GM12801 (cell line): Measurements from ENCODE around the gene F13A1.

Experiments used
- CTCF ChIP-seq: IDR thresholded peaks from one replicate; pipeline ENCODE4 v1.5.1; 2011; ENCODE audit warnings: control low read depth; ENCODE audit not compliant: insufficient read length; ENCODE audit errors: extremely low read depth

F13A1 gene

GRCh38 chr6:6256886-6257285 lies 63.6 kb downstream of the F13A1 start:
- no peak for TF ChIP-seq CTCF

DNA sequence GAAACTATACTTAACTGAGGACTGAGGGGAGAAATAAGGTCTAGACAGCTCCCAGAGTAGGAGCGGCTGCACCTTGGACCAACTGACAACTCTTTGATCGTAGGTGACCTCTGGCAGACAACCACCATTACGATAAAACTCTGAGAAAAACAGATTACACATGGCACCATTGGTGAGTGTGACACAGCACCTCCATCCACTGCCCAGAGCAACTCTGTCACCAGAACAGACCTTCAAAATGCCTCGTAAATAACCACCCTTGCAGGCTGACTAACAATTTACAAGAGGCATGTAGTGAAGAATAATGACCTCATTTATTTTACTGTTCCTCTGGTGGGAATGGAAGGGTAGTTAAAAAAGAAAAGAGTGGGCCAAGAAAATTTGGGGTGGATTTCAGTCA lies 64.2 kb downstream of the F13A1 start:
- no peak for TF ChIP-seq CTCF

DNA sequence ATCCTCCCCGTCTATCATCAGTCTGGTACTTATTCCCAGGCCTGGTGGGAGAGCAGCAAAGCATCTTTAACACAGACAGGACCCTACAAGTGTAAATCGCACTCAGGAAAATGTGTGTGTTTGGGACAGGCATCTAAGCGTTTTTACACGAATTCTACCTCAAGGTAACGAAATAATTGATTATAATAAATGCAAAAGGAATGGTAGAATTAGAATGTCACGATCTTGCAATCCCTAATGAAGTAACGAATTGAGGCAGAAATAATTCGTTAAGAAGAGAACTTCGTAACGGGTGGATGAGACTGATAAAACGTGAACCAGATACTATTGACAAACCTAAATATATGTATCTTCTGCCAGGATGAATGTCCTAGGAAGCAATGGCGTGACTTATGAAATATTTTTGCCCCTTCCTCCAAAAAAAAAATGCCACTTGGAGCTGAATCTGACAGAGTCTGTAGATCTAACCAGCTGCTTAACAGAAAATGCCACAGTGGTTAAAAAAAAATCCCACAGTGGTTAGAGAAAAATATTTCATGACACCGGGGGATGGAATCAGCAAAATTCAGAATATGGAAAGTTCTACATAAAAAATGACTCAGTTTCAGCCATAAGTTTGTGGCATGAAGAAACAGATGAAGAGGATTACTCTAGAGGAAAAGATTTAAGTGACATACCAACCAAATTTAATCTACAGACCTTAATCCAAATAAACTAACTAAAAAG lies 68.7 kb downstream of the F13A1 start:
- TF ChIP-seq CTCF, result no peak

DNA sequence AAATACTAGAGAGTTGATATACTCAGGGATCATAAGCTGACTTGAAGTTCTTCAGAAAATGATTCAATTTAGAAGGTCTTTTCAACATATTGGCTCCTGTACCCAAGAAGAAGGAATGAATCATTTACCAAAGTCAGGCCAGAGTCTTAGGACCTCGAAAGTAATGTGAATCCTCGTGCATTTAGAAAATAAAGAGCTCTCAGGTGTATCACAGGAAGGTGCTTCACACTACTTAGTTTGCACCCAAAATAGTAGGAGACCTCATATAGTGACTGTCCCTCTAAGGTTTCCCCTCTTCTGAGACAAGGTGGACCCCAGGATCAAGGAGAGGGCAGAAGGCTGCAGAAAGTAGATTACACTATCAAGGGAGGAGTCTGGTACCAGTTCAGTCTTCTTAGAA lies 71.8 kb downstream of the F13A1 start:
- no peak for TF ChIP-seq CTCF

DNA sequence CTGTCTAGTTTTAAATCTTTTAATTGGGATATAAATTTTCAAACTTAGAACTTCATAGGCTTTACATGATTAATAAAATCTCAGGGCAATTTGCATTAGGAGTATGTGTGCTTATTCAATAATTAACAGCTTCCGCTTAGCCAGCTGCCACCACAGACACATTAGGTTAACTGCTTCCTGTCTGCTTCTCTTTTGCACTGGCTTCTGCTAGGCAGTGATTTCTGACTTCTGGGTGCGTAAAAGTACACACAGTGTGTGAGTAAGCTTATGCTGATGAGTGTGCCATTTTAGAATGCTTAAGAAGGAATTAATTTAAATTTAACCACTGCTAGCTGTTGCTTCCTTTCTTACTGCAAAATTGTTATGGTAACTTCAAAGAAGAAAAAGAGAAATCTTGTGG lies 73.9 kb downstream of the F13A1 start:
- TF ChIP-seq CTCF, result no peak

- no peak for TF ChIP-seq CTCF
Measured at GRCh38 chr6:6244624-6245023, 75.8 kb downstream of the F13A1 start.

- no peak for TF ChIP-seq CTCF
Measured at GRCh38 chr6:6243846-6244245, 76.6 kb downstream of the F13A1 start.
